GM18517 (cell line): ENCODE measurements around the gene RNF212.

Source experiments
- ATAC-seq: cut with Tn5 transposase; IDR thresholded peaks from one replicate; pipeline ENCODE4 v1.9.1; 2021; ENCODE audit warnings: mild to moderate bottlenecking, moderate library complexity; ENCODE audit not compliant: unreplicated experiment

Gene RNF212

GRCh38 chr4:1091561-1091995 lies 21.8 kb downstream of the RNF212 start:
- no peak for ATAC-seq

- no peak for ATAC-seq
These were observed 22.6 kb downstream of the RNF212 start for GRCh38 chr4:1090465-1091440.

- no peak for ATAC-seq
These were observed 23.3 kb downstream of the RNF212 start for GRCh38 chr4:1090036-1090435.

GRCh38 chr4:1087371-1087770 lies 26.0 kb downstream of the RNF212 start:
- no peak for ATAC-seq

GRCh38 chr4:1086011-1086410 lies 27.4 kb downstream of the RNF212 start:
- ATAC-seq = no peak

GRCh38 chr4:1085404-1085799 lies 28.0 kb downstream of the RNF212 start:
- ATAC-seq = no peak

GRCh38 chr4:1084796-1085403 lies 28.5 kb downstream of the RNF212 start:
- no peak for ATAC-seq

- ATAC-seq = no peak
These were observed 29.0 kb downstream of the RNF212 start for GRCh38 chr4:1084394-1084793.

- no peak for ATAC-seq
These were observed 30.9 kb downstream of the RNF212 start for GRCh38 chr4:1082215-1083182.

- ATAC-seq = no peak
These were observed 31.7 kb downstream of the RNF212 start for GRCh38 chr4:1081689-1082040.

GRCh38 chr4:1080961-1081688 lies 32.2 kb downstream of the RNF212 start:
- ATAC-seq = no peak

- no peak for ATAC-seq
These were observed 32.9 kb downstream of the RNF212 start for GRCh38 chr4:1080432-1080831.

GRCh38 chr4:1079711-1080265 lies 33.6 kb downstream of the RNF212 start:
- no peak for ATAC-seq

GRCh38 chr4:1078490-1078889 lies 34.9 kb downstream of the RNF212 start:
- no peak for ATAC-seq

- no peak for ATAC-seq
These were observed 35.5 kb downstream of the RNF212 start for GRCh38 chr4:1077711-1078477.

GRCh38 chr4:1075809-1076699 lies 37.3 kb downstream of the RNF212 start:
- ATAC-seq = no peak

- ATAC-seq = no peak
These were observed 38.1 kb downstream of the RNF212 start for GRCh38 chr4:1075225-1075624.

GRCh38 chr4:1074077-1074476 lies 39.3 kb downstream of the RNF212 start:
- ATAC-seq = no peak
